Keratinocyte (primary cell): ENCODE data around the gene GCM1. TPM values are rescaled to one million over a fixed set of nuclear protein-coding genes. Genes with fewer than 3 reads are reported as not detected.

Source experiments
- DNase-seq: peaks from one replicate; pipeline ENCODE4 v3.0.0-alpha.2; 2011; ENCODE audit warnings: low read depth, missing footprints, low spot score
- FAIRE-seq: peaks from 2 replicates; lab custom pipeline; 2011; peaks lifted over from hg19 to GRCh38; lab: Jason Lieb, UNC
- H2AFZ ChIP-seq: 2 replicates; pipeline ENCODE4 v1.6.0; 2012; ENCODE audit warnings: low read length, control low read depth, inconsistent platforms; ENCODE audit not compliant: control insufficient read depth
- H3K27ac ChIP-seq: 2 replicates; pipeline ENCODE4 v1.5.1; 2011; ENCODE audit warnings: low read length; ENCODE audit not compliant: control insufficient read depth, insufficient read depth
- H3K27me3 ChIP-seq: 3 replicates; pipeline ENCODE4 v1.6.0; 2011; ENCODE audit warnings: low read length; ENCODE audit not compliant: control insufficient read depth, insufficient read depth; ENCODE audit errors: extremely low read depth
- H3K36me3 ChIP-seq, 2 experiments: 2 replicates in 1 of 2; 3 replicates in 1 of 2; pipeline ENCODE4 v1.5.1; 2011; ENCODE audit warnings: low read length in 2 of 2, mild to moderate bottlenecking in 1 of 2; ENCODE audit not compliant: control insufficient read depth in 2 of 2, insufficient read depth in 2 of 2; ENCODE audit errors: extremely low read depth in 1 of 2
- H3K4me1 ChIP-seq: 3 replicates; pipeline ENCODE4 v1.5.1; 2011; ENCODE audit warnings: low read length; ENCODE audit not compliant: control insufficient read depth, insufficient read depth; ENCODE audit errors: extremely low read depth
- H3K4me2 ChIP-seq: 3 replicates; pipeline ENCODE4 v1.6.0; 2011; ENCODE audit warnings: low read depth, low read length; ENCODE audit not compliant: control insufficient read depth, insufficient read depth; ENCODE audit errors: extremely low read depth
- H3K4me3 ChIP-seq, 3 experiments: fragments of 200-600 bp in 1 of 3; sonication (generic) in 1 of 3; 2 replicates in 2 of 3; 3 replicates in 1 of 3; pipeline ENCODE4 v1.5.1; 2011 to 2016; ENCODE audit warnings: low read length in 3 of 3, mild to moderate bottlenecking in 3 of 3, control low read depth in 2 of 3, inconsistent platforms in 1 of 3, low read depth in 1 of 3, mixed read lengths in 1 of 3, mixed run types in 1 of 3, moderate library complexity in 1 of 3; ENCODE audit not compliant: control insufficient read depth in 2 of 3, insufficient read depth in 2 of 3; ENCODE audit errors: extremely low read depth in 1 of 3
- H3K79me2 ChIP-seq: 2 replicates; pipeline ENCODE4 v1.6.0; 2012; ENCODE audit warnings: low read length; ENCODE audit not compliant: control insufficient read depth, insufficient read depth
- H3K9ac ChIP-seq: 3 replicates; pipeline ENCODE4 v1.6.0; 2011; ENCODE audit warnings: low read length; ENCODE audit not compliant: control insufficient read depth, insufficient read depth; ENCODE audit errors: extremely low read depth
- H3K9me1 ChIP-seq: 3 replicates; pipeline ENCODE4 v1.6.0; 2011; ENCODE audit warnings: low read length; ENCODE audit not compliant: control insufficient read depth, insufficient read depth; ENCODE audit errors: extremely low read depth
- H3K9me3 ChIP-seq: 2 replicates; pipeline ENCODE4 v1.5.1; 2012; ENCODE audit warnings: low read depth, low read length; ENCODE audit not compliant: control insufficient read depth
- H4K20me1 ChIP-seq: 3 replicates; pipeline ENCODE4 v1.6.0; 2011; ENCODE audit warnings: low read length; ENCODE audit not compliant: control insufficient read depth, insufficient read depth; ENCODE audit errors: extremely low read depth
- CTCF ChIP-seq, 3 experiments: IDR thresholded peaks in 1 of 3; conservative IDR thresholded peaks in 1 of 3; optimal IDR thresholded peaks in 1 of 3; 2 replicates in 2 of 3; 3 replicates in 1 of 3; pipeline versions ENCODE3 to v1.5.1; 2011; ENCODE audit warnings: low read length in 3 of 3, mild to moderate bottlenecking in 3 of 3, moderate library complexity in 2 of 3, control low read depth in 1 of 3, inconsistent platforms in 1 of 3; ENCODE audit not compliant: insufficient read depth in 2 of 3; ENCODE audit errors: extremely low read depth in 1 of 3
- EZH2 ChIP-seq: IDR thresholded peaks from one replicate; pipeline ENCODE4 v1.6.1; 2012; ENCODE audit warnings: inconsistent platforms, mild to moderate bottlenecking, low read length, moderate library complexity
- dilution Hi-C: fragments of 300-500 bp; cut with MboI; formaldehyde crosslinking; loops from one replicate; pipeline ENCODE4 v1.7.0; 2020; ENCODE audit warnings: low sequenced_read_pairs; ENCODE audit not compliant: extremely low pct_ligation_motif_present
- polyA plus RNA-seq, 5 experiments: library from polyadenylated mRNA; depleted of rRNA in 3 of 5; stranded (reverse) in 3 of 5; stranded (forward) in 1 of 5; unstranded in 1 of 5; fragments of >200 nt; gene quantifications; 1 replicate in 1 of 5; 2 replicates in 3 of 5; 3 replicates in 1 of 5; pipeline versions ENCODE4 v1.2.1 to v1.2.3, GENCODE V29; 2011 to 2012; ENCODE audit warnings: missing spikeins in 2 of 5, low read depth in 1 of 5, low replicate concordance in 1 of 5

GCM1 gene
- polyA plus RNA-seq, 1 donor (not counting 4 experiments of a cell fraction or from before 2014, with no cell fraction given) = not detected

- dilution Hi-C loops = no loop called here
- H3K36me3 ChIP-seq = peaks cover 20 to 21% of the 10 kb centered on the region in 2 experiments
These were observed 48.1 kb downstream of the GCM1 start for GRCh38 chr6:53100561-53100960.

GRCh38 chr6:53095716-53096115 is 52.9 kb downstream of the GCM1 start:
- peaks cover 28% of the 10 kb centered on the region in 2 experiments for H3K36me3 ChIP-seq
- TF ChIP-seq EZH2 = no peak
- no peak for TF ChIP-seq CTCF (optimal IDR thresholded peaks at IDR 0.05 in 1 of 3, IDR thresholded peaks at IDR 0.05 in 1 of 3, conservative IDR thresholded peaks at IDR 0.05 in 1 of 3; ENCODE audit: extremely low read depth in 1 of 3, insufficient read depth in 2 of 3, low read length in 3 of 3)
- DNase-seq (no peak), FAIRE-seq (no peak)
- no peaks in the 10 kb centered on the region for H3K9me1 ChIP-seq
- H3K27ac ChIP-seq = no peak overlapping the region
- no peaks in the 10 kb centered on the region for H3K79me2 ChIP-seq
- H4K20me1 ChIP-seq = no peaks in the 10 kb centered on the region
- no peaks in the 10 kb centered on the region for H3K4me1 ChIP-seq
- H2AFZ ChIP-seq = no peak overlapping the region
- no peak overlapping the region for H3K4me2 ChIP-seq
- no peak overlapping the region for H3K9ac ChIP-seq
- H3K4me3 ChIP-seq = no peak overlapping the region
- dilution Hi-C loops = no loop called here
- H3K27me3 ChIP-seq = no peaks in the 10 kb centered on the region
- H3K9me3 ChIP-seq = no peaks in the 10 kb centered on the region

More at GRCh38 chr6:53100561-53100960, 48.1 kb downstream of the GCM1 start:
- TF ChIP-seq CTCF (optimal IDR thresholded peaks at IDR 0.05 in 1 of 3, IDR thresholded peaks at IDR 0.05 in 1 of 3, conservative IDR thresholded peaks at IDR 0.05 in 1 of 3; ENCODE audit: extremely low read depth in 1 of 3, insufficient read depth in 2 of 3, low read length in 3 of 3) (no peak), EZH2 (no peak)
- no peaks in the 10 kb centered on the region for H3K4me1 ChIP-seq
- H2AFZ ChIP-seq = no peak overlapping the region
- FAIRE-seq (no peak), DNase-seq (no peak)
- H3K4me2 ChIP-seq = no peak overlapping the region
- H3K27me3 ChIP-seq = no peaks in the 10 kb centered on the region
- H4K20me1 ChIP-seq = no peaks in the 10 kb centered on the region
- no peaks in the 10 kb centered on the region for H3K9me3 ChIP-seq
- H3K9me1 ChIP-seq = no peaks in the 10 kb centered on the region
- no peaks in the 10 kb centered on the region for H3K79me2 ChIP-seq
- no peak overlapping the region for H3K9ac ChIP-seq
- H3K4me3 ChIP-seq = no peak overlapping the region
- no peak overlapping the region for H3K27ac ChIP-seq
